GM21360 (cell line): ENCODE data around the gene SVOPL.

ENCODE experiments used
- ATAC-seq: cut with Tn5 transposase; IDR thresholded peaks from one replicate; pipeline ENCODE4 v1.9.1; 2021; ENCODE audit warnings: mild to moderate bottlenecking, moderate library complexity; ENCODE audit not compliant: unreplicated experiment

SVOPL gene

DNA sequence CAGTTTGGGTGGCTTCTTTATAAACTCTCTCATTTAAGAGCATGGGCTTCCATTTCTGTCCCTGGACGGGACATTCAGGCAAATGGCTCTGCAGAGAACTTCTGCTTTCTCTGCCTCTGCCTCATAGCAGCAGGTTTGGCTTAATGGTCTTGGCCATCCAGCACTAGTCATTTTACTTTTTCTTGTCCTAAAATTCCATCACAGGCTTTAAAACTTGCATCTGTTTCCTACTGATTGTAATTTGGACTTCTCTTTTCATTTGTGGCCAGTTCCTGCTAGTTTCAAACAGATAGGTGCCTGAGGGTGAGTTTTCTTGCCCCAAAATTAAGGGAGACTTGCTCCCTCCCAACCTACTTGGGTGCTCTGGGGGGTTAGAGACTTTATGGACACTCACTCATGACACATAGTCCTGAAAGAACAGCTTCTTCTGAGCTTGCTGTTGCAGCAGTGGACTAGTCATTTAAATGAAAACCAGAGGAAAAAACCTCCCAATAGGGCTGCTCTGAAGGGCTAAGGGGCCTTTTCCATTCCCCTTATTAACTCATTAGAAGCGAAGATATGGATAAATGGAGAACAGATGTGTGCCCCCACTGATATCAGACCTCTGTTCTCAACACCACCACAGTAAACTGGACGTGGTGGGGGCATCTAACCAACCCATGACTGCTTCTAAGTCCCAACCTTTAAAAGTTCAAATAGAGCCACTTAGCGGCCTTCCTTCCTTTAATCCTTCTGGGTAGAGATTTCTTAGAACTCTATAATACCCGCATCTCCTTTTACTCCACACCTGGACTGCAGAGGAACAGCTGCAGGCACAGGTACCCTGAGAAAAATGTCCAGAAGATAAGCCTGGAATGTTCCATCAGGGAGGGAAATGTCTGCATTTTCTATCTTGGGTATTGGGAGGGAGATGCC is 38.8 kb downstream of the SVOPL start:
- ATAC-seq: no peak

GRCh38 chr7:138661069-138661635 is 40.0 kb downstream of the SVOPL start:
- ATAC-seq: no peak

GRCh38 chr7:138658889-138659288 is 42.3 kb downstream of the SVOPL start:
- ATAC-seq: no peak

DNA sequence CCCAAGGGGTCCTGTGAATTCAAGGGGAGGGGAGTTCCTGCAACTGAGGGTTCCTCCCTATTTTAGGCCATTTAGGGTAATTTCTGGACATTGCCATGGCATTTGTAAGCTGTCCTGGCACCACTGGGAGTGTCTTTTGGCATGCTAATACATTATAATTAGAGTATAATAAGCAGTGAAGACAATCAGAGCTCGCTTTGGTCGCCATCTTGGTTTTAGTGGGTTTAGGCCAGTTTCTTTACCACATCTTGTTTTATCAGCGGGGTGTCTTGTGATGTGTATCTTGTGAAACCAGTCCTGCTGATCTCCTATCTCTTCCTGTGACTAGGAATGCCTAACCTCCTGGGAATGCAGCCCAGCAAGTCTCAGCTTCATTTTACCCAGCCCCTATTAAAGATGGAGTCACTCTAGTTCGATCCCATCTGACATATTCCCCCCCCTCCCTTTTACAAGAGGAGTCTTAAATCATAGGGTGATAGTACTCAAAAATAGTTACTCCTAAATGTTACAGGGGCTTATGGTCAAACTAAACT is 43.2 kb downstream of the SVOPL start:
- no peak for ATAC-seq

GRCh38 chr7:138656952-138657351 is 44.2 kb downstream of the SVOPL start:
- ATAC-seq: no peak

GRCh38 chr7:138654616-138655015 is 46.5 kb downstream of the SVOPL start:
- no peak for ATAC-seq

DNA sequence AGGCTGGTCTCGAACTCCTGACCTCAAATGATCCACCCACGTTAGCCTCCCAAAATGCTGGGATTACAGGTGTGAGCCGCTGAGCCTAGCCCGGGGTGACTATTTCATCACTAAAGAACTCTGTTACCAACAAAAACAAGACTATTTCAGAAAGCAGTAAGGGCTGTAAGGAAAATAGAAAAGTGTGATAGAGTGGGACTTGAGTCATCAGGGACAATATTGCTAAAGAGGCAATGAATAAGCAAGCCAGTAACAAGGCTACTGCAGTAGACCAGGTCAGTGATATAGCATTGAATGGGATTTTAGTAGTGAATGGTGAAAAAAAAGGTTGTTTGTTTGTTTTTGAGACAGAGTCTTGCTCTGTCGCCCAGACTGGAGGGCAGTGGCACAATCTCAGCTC is 51.7 kb downstream of the SVOPL start:
- no peak for ATAC-seq

DNA sequence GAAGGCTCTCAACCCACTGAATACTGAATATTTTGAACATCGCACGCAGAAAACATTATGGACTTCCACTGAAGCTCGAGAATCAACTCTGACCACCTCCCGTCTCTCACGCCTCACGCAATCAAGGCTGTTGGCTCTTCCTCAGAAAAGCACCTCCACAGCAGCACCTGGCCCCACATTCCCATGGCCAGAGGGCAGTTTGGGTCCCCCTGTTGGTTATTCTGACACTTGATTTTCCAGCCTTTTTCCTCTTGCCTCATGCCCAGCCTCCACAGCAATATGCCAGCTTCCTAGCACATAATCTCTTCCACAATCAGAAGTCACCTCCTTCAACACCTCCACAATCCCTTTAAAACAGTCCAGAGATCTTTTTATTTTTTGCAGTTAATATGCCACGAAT is 55.9 kb downstream of the SVOPL start:
- no peak for ATAC-seq

DNA sequence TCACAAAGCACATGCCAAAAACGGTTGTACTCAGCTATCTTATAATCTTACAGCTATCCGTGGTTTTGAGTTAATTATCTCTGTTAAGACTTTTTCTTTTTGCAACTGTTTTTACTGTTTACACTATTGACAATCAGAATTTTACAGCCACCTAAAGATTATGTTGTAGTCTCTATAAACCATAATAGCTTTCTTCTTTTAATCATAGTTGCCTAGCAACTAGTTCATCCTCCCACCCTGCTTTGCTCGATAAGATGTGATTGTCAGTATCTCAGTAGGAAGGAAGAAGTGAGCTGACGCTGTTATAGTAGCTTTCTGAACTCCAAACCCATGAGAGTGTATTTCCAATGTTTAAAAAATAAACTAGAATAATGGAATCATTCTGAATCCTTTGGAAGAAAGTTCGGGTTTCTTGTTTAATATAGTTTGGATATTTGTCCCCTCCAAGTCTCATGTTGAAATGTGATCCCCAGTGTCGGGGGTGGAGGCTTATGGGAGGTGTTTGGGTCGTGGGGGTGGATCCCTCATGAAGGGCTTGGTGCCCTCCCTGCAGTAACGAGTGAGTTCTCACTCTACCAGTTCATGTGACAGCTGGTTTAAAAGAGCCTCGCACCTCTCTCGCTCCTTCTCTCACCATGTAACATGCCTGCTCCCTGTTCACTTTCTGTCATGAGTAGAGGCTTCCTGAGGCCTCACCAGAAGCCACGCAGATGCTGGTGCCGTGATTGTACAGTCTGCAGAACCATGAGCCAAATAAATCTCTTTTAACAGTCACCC is 68.1 kb downstream of the SVOPL start:
- no peak for ATAC-seq

GRCh38 chr7:138632384-138632783 is 68.8 kb downstream of the SVOPL start:
- no peak for ATAC-seq

- no peak for ATAC-seq
Measured at GRCh38 chr7:138630059-138630610, 71.0 kb downstream of the SVOPL start.

GRCh38 chr7:138627361-138627760 is 73.8 kb downstream of the SVOPL start:
- no peak for ATAC-seq

- ATAC-seq: no peak
Measured at GRCh38 chr7:138626846-138627245, 74.3 kb downstream of the SVOPL start.

DNA sequence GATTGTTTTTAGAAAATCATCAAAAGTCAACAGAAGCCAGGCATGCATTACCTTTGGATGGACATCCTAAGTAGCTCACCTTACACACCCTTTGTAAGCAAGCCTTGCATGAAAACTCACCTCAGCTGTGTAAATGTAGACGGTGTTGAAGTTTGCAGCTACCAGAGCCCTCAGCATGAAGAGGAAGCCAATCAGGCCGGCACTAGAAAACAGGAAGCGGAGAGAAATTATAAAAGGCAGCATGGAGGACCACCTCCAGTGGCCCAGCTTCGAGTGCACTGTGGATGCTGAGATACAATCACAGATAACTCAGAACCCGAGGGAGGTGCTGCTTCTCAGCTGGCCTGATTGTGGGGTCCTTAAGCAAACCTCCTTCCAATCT is 75.3 kb downstream of the SVOPL start:
- ATAC-seq: no peak

GRCh38 chr7:138625084-138625848 is 75.9 kb downstream of the SVOPL start:
- ATAC-seq: no peak

DNA sequence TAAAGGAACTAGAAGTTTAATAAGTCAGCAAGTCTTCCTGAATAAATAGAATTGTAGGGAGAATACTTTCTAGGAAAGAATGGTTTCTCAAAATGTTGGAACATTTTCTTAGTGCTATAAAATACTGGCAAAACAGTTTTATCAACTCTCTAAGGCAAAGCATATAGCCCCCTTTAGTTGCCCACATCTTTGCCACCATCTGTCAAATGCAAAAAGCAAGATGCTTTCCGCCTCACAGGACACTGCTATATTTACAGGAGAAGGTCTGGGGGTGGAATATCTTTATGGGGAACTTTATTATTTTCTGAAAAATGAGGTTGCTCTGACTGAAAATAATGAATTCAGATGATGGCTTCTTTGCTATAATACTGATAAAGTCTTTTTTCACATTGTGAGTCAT is 78.3 kb downstream of the SVOPL start:
- ATAC-seq: no peak

DNA sequence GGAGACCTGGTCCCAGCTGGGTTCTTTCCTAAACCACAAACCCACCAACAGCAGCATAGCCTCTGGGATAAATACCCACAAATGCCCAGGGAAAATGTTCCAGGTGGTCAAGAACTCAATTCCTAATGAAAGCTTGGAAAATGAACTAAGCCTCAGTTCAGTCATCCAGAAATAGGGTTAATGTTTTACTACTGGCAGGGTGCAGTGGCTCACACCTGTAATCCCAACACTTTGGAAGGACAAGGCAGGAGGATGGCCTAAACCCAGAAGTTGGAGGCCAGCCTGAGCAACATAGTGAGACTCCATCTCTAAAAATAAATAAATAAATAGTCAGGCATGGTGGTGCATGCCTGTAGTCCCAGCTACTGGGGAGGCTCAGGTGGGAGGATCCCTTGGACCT is 82.2 kb downstream of the SVOPL start:
- no peak for ATAC-seq

GRCh38 chr7:138618506-138618905 is 82.7 kb downstream of the SVOPL start:
- no peak for ATAC-seq

DNA sequence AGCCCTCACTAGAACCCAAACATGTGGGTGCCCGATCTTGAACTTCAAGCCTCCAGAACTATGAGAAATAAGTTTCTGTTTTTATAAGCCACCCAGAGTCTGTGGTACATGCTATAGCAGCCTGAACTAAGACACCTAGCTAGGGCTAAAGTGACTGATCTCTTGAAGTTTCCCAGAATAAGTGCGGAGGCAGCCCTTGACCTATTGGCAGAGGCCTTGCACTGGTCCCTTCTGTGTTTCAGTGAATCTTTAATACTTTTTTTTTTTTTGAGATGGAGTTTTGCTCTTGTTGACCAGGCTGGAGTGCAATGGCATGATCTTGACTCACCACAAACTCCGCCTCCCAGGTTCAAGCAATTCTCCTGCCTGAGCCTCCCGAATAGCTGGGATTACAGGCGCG is 85.1 kb downstream of the SVOPL start:
- no peak for ATAC-seq

GRCh38 chr7:138613630-138614029 is 87.5 kb downstream of the SVOPL start:
- ATAC-seq: no peak
